ENCODE results near the gene CCN5. TPM values are rescaled to one million over a fixed set of nuclear protein-coding genes. Genes with fewer than 3 reads are reported as not detected.

The CCN5 gene
- total and polyA plus RNA-seq, 5 donors: 85.2 to 292 (median 99.6) TPM

GRCh38 chr20:44737116-44737515, 21.9 kb downstream of the CCN5 start:
- Histone ChIP-seq H3K4me3 (ENCODE audit: low read length) (no peak overlapping the region), H3K9me3 (ENCODE audit: control insufficient read depth, low read length) (no peaks in the 10 kb centered on the region), H3K4me1 (ENCODE audit: control insufficient read depth, insufficient read depth, low read length) (no peaks in the 10 kb centered on the region), H3K27me3 (ENCODE audit: control insufficient read depth, insufficient read depth) (no peaks in the 10 kb centered on the region), H3K27ac (ENCODE audit: low read length) (no peak overlapping the region)
- DNase-seq (no peak), ATAC-seq (no peak)
- intact Hi-C loops (cut with DNase I): loop anchor here in 1 of 4 donors (10.0 kb wide), 2 partner anchors 352 to 522 kb away; partner anchors contain the start of gene OSER1
- 96% methylated on average over 4 of the region's 4 CpGs for WGBS

GRCh38 chr20:44738813-44739477, 23.8 kb downstream of the CCN5 start:
- no peak overlapping the region for H3K27ac ChIP-seq (ENCODE audit: low read length)
- ATAC-seq (peak; percentile 76 to 83), DNase-seq (peak in 2 of 3 donors; percentile 59 to 77)
- H3K9me3 ChIP-seq (ENCODE audit: control insufficient read depth, low read length): no peaks in the 10 kb centered on the region
- H3K27me3 ChIP-seq (ENCODE audit: control insufficient read depth, insufficient read depth): no peaks in the 10 kb centered on the region
- intact Hi-C loops (cut with DNase I): loop anchor here in 1 of 4 donors (10.0 kb wide), 2 partner anchors 354 to 524 kb away; partner anchors contain the start of gene OSER1
- WGBS: 65% methylated on average over 7 of the region's 7 CpGs
- H3K4me3 ChIP-seq (ENCODE audit: low read length): no peak overlapping the region
- H3K4me1 ChIP-seq (ENCODE audit: control insufficient read depth, insufficient read depth, low read length): no peaks in the 10 kb centered on the region

GRCh38 chr20:44739942-44740341, 24.8 kb downstream of the CCN5 start:
- WGBS: 44% methylated on average over 2 of the region's 2 CpGs
- Histone ChIP-seq H3K27me3 (ENCODE audit: control insufficient read depth, insufficient read depth) (no peaks in the 10 kb centered on the region), H3K9me3 (ENCODE audit: control insufficient read depth, low read length) (no peaks in the 10 kb centered on the region), H3K27ac (ENCODE audit: low read length) (no peak overlapping the region), H3K4me1 (ENCODE audit: control insufficient read depth, insufficient read depth, low read length) (no peaks in the 10 kb centered on the region), H3K4me3 (ENCODE audit: low read length) (no peak overlapping the region)
- no peak for ATAC-seq
- peak in 1 of 3 donors; percentile 32 for DNase-seq
- intact Hi-C loops (cut with DNase I): loop anchor here in 1 of 4 donors (10.0 kb wide), 2 partner anchors 355 to 525 kb away; partner anchors contain the start of gene OSER1

GRCh38 chr20:44742304-44743079, 27.3 kb downstream of the CCN5 start:
- Histone ChIP-seq H3K27me3 (ENCODE audit: control insufficient read depth, insufficient read depth) (no peaks in the 10 kb centered on the region), H3K9me3 (ENCODE audit: control insufficient read depth, low read length) (no peaks in the 10 kb centered on the region), H3K4me1 (ENCODE audit: control insufficient read depth, insufficient read depth, low read length) (no peaks in the 10 kb centered on the region), H3K27ac (ENCODE audit: low read length) (no peak overlapping the region), H3K4me3 (ENCODE audit: low read length) (no peak overlapping the region)
- intact Hi-C loops (cut with DNase I): no loop called here
- 75% methylated on average over 14 of the region's 14 CpGs for WGBS
- DNase-seq (peak in 1 of 3 donors; percentile 40), ATAC-seq (no peak)

- ATAC-seq (no peak), DNase-seq (no peak)
- Histone ChIP-seq H3K4me1 (ENCODE audit: control insufficient read depth, insufficient read depth, low read length) (no peaks in the 10 kb centered on the region), H3K27ac (ENCODE audit: low read length) (no peak overlapping the region), H3K27me3 (ENCODE audit: control insufficient read depth, insufficient read depth) (no peaks in the 10 kb centered on the region), H3K4me3 (ENCODE audit: low read length) (no peak overlapping the region), H3K9me3 (ENCODE audit: control insufficient read depth, low read length) (no peaks in the 10 kb centered on the region)
- intact Hi-C loops (cut with DNase I): no loop called here
- 71% methylated on average over 7 of the region's 7 CpGs for WGBS
Observed at GRCh38 chr20:44743080-44743701, 28.0 kb downstream of the CCN5 start.

- Histone ChIP-seq H3K4me3 (ENCODE audit: low read length) (no peak overlapping the region), H3K27ac (ENCODE audit: low read length) (no peak overlapping the region), H3K9me3 (ENCODE audit: control insufficient read depth, low read length) (no peaks in the 10 kb centered on the region), H3K4me1 (ENCODE audit: control insufficient read depth, insufficient read depth, low read length) (no peaks in the 10 kb centered on the region), H3K27me3 (ENCODE audit: control insufficient read depth, insufficient read depth) (no peaks in the 10 kb centered on the region)
- 90% methylated on average over 12 of the region's 12 CpGs for WGBS
- DNase-seq: peak in 1 of 3 donors; percentile 15
- intact Hi-C loops (cut with DNase I): no loop called here
- no peak for ATAC-seq
Observed at GRCh38 chr20:44743916-44744655, 28.9 kb downstream of the CCN5 start.

GRCh38 chr20:44745122-44745597, 30.0 kb downstream of the CCN5 start:
- WGBS: 26% methylated on average over 5 of the region's 5 CpGs
- peaks cover under 1% of the 10 kb centered on the region for H3K4me1 ChIP-seq (ENCODE audit: control insufficient read depth, insufficient read depth, low read length)
- no peaks in the 10 kb centered on the region for H3K9me3 ChIP-seq (ENCODE audit: control insufficient read depth, low read length)
- intact Hi-C loops (cut with DNase I): loop anchor here in 2 of 4 donors (5.0 kb wide), 1 partner anchor 122 kb away; no protein-coding TSS in a partner anchor
- H3K27ac ChIP-seq (ENCODE audit: low read length): no peak overlapping the region
- no peaks in the 10 kb centered on the region for H3K27me3 ChIP-seq (ENCODE audit: control insufficient read depth, insufficient read depth)
- ATAC-seq (peak in 1 of 2 donors; percentile 1), DNase-seq (no peak)
- peak overlapping the region; percentile 45 for H3K4me3 ChIP-seq (ENCODE audit: low read length)

GRCh38 chr20:44745598-44746366, 30.6 kb downstream of the CCN5 start, which contains the start of gene KCNK15:
KCNK15 (plus strand) TSS chr20:44745865; CDS start chr20:44745911, 46 bp downstream.
- no peaks in the 10 kb centered on the region for H3K9me3 ChIP-seq (ENCODE audit: control insufficient read depth, low read length)
- no peak within 1 kb of the TSS for H3K27ac ChIP-seq (ENCODE audit: low read length)
- H3K4me3 ChIP-seq (ENCODE audit: low read length): peak within 1 kb of the TSS; percentile 45
- no peaks in the 10 kb centered on the region for H3K27me3 ChIP-seq (ENCODE audit: control insufficient read depth, insufficient read depth)
- DNase-seq (peak; percentile 66 to 87 (median 80)), ATAC-seq (peak; percentile 76 to 78)
- intact Hi-C loops (cut with DNase I): loop anchor here in 3 of 4 donors (2.0 to 5.0 kb wide), 2 partner anchors 121 to 122 kb away; no protein-coding TSS in a partner anchor
- peaks cover 3% of the 10 kb centered on the region for H3K4me1 ChIP-seq (ENCODE audit: control insufficient read depth, insufficient read depth, low read length)
- 1% methylated on average over 81 of the region's 81 CpGs for WGBS

- peak in 1 of 3 donors; percentile 56 for DNase-seq
- 28% methylated on average over 12 of the region's 12 CpGs for WGBS
- peaks cover 3% of the 10 kb centered on the region for H3K4me1 ChIP-seq (ENCODE audit: control insufficient read depth, insufficient read depth, low read length)
- no peaks in the 10 kb centered on the region for H3K9me3 ChIP-seq (ENCODE audit: control insufficient read depth, low read length)
- intact Hi-C loops (cut with DNase I): loop anchor here in 3 of 4 donors (2.0 to 5.0 kb wide), 2 partner anchors 120 to 121 kb away; no protein-coding TSS in a partner anchor
- H3K4me3 ChIP-seq (ENCODE audit: low read length): peak overlapping the region; percentile 45
- ATAC-seq: no peak
- H3K27ac ChIP-seq (ENCODE audit: low read length): no peak overlapping the region
- no peaks in the 10 kb centered on the region for H3K27me3 ChIP-seq (ENCODE audit: control insufficient read depth, insufficient read depth)
Observed at GRCh38 chr20:44746367-44747165, 31.4 kb downstream of the CCN5 start.
